B cell (primary cell): ENCODE results near the gene ACSF2. TPM values are rescaled to one million over a fixed set of nuclear protein-coding genes. Genes with fewer than 3 reads are reported as not detected.
A peak's percentile ranks its signal among the peaks of the same experiment; 100 is the strongest.

Experiments
- ATAC-seq: fragments of 200-7000 bp; cut with Tn5 transposase; one replicate; pipeline ENCODE4 v1.10.0; 2021; ENCODE audit warnings: low read depth, mild to moderate bottlenecking, moderate number of reproducible peaks, moderate library complexity
- CTCF ChIA-PET: fragments of 350-600 bp; sonication (Branson Sonifier 250); formaldehyde crosslinking; loops from one replicate; lab custom pipeline; 2021; ENCODE audit warnings: antibody characterized with exemption, inconsistent platforms; lab: Charles Lee
- POLR2A ChIA-PET: fragments of 350-600 bp; sonication (Branson Sonifier 250); formaldehyde crosslinking; loops from one replicate; lab custom pipeline; 2021; ENCODE audit warnings: antibody characterized with exemption; lab: Charles Lee
- DNase-seq: peaks from one replicate; pipeline ENCODE4 v3.0.0; 2013
- H2AFZ ChIP-seq: 2 replicates; pipeline ENCODE4 v1.6.1; 2012; ENCODE audit warnings: mild to moderate bottlenecking, low read depth, low read length; ENCODE audit not compliant: insufficient read depth, poor library complexity, severe bottlenecking
- H3K27ac ChIP-seq, 2 donors: 1 replicate in 1 of 2; 2 replicates in 1 of 2; pipeline ENCODE4 v1.5.1; 2012 to 2013; ENCODE audit warnings: low read length in 2 of 2, mild to moderate bottlenecking in 2 of 2, moderate library complexity in 1 of 2
- H3K27me3 ChIP-seq, 4 experiments: fragments of 200-600 bp in 1 of 4; sonication (generic) in 1 of 4; replicated peaks in 1 of 4; 1 replicate in 2 of 4; 2 replicates in 2 of 4; pipeline versions ENCODE4 v1.6.1 to v1.7.0; 2013 to 2016; ENCODE audit warnings: low read length in 3 of 4, mild to moderate bottlenecking in 2 of 4, mixed read lengths in 1 of 4, moderate library complexity in 1 of 4; ENCODE audit not compliant: insufficient read depth in 4 of 4, control insufficient read depth in 3 of 4; ENCODE audit errors: control extremely low read depth in 1 of 4
- H3K36me3 ChIP-seq, 2 experiments: replicated peaks in 1 of 2; 1 replicate in 1 of 2; 2 replicates in 1 of 2; pipeline versions ENCODE4 v1.6.1 to v1.7.1; 2013; ENCODE audit warnings: low read length in 1 of 2; ENCODE audit not compliant: insufficient read depth in 2 of 2, control insufficient read depth in 1 of 2; ENCODE audit errors: control extremely low read depth in 1 of 2, extremely low read depth in 1 of 2
- H3K4me1 ChIP-seq, 2 donors: fragments of 200-600 bp in 1 of 2; sonication (generic) in 1 of 2; 1 replicate in 1 of 2; 2 replicates in 1 of 2; pipeline versions ENCODE4 v1.5.1 to v1.6.1; 2013 to 2017; ENCODE audit warnings: low read length in 2 of 2; ENCODE audit not compliant: control insufficient read depth in 2 of 2, insufficient read depth in 2 of 2
- H3K4me2 ChIP-seq: replicated peaks from 2 replicates; pipeline ENCODE3; 2012; ENCODE audit warnings: mild to moderate bottlenecking, low read depth, low read length; ENCODE audit not compliant: poor library complexity, severe bottlenecking
- H3K4me3 ChIP-seq, 5 experiments: fragments of 200-600 bp in 1 of 5; sonication (generic) in 1 of 5; 1 replicate in 3 of 5; 2 replicates in 2 of 5; pipeline versions ENCODE4 v1.5.1 to v1.7.0; 2011 to 2016; ENCODE audit warnings: low read length in 4 of 5, mild to moderate bottlenecking in 4 of 5, low read depth in 2 of 5, control low read depth in 1 of 5, moderate library complexity in 1 of 5; ENCODE audit not compliant: insufficient read depth in 1 of 5; ENCODE audit errors: control extremely low read depth in 1 of 5, extremely low read depth in 1 of 5
- H3K79me2 ChIP-seq: fragments of 200-600 bp; sonication (generic); one replicate; pipeline ENCODE4 v1.6.0; 2016; ENCODE audit warnings: low read length; ENCODE audit not compliant: control insufficient read depth, insufficient read depth
- H3K9ac ChIP-seq: fragments of 200-600 bp; sonication (generic); 2 replicates; pipeline ENCODE4 v1.6.1; 2017; ENCODE audit warnings: mild to moderate bottlenecking, low read length, moderate library complexity
- H3K9me3 ChIP-seq, 3 donors: one replicate each; pipeline versions ENCODE4 v1.6.1 to v1.7.1; 2013; ENCODE audit warnings: low read length in 2 of 3; ENCODE audit not compliant: control insufficient read depth in 2 of 3, insufficient read depth in 1 of 3; ENCODE audit errors: control extremely low read depth in 1 of 3
- H4K20me1 ChIP-seq: 2 replicates; pipeline ENCODE4 v1.6.0; 2012; ENCODE audit warnings: mild to moderate bottlenecking, low read length; ENCODE audit not compliant: insufficient read depth, control insufficient read depth, poor library complexity, severe bottlenecking
- H3K27ac Mint-ChIP-seq: one replicate; pipeline ENCODE4 v1.8.0; 2021; ENCODE audit warnings: mixed read lengths
- H3K27me3 Mint-ChIP-seq: one replicate; pipeline ENCODE4 v1.8.0; 2021; ENCODE audit warnings: mixed read lengths
- H3K4me1 Mint-ChIP-seq: one replicate; pipeline ENCODE4 v1.8.0; 2021; ENCODE audit warnings: mixed read lengths
- H3K4me3 Mint-ChIP-seq: one replicate; pipeline ENCODE4 v1.8.0; 2021; ENCODE audit warnings: mixed read lengths
- H3K9me3 Mint-ChIP-seq: one replicate; pipeline ENCODE4 v1.8.0; 2022; ENCODE audit warnings: mixed read lengths; ENCODE audit not compliant: insufficient read depth
- CTCF ChIP-seq: fragments of 200-600 bp; IDR thresholded peaks from one replicate; pipeline ENCODE4 v1.8.0; 2022; ENCODE audit warnings: antibody characterized with exemption, mild to moderate bottlenecking
- EZH2 ChIP-seq: IDR thresholded peaks from 2 replicates; pipeline ENCODE4 v1.6.1; 2012; ENCODE audit warnings: borderline replicate concordance, low read depth, mild to moderate bottlenecking, moderate library complexity, low read length; ENCODE audit not compliant: insufficient read depth, poor library complexity, severe bottlenecking
- WGBS: methylation state at CpG from one replicate; pipeline ENCODE4 v1.1.5; 2013; ENCODE audit warnings: missing lambda C conversion rate; ENCODE audit not compliant: insufficient coverage; 5-methylcytosine and 5-hydroxymethylcytosine counted together
- intact Hi-C: fragments of 100-400 bp; cut with micrococcal nuclease; formaldehyde crosslinking; loops from one replicate; pipeline ENCODE4 v1.10.0; 2022
- polyA plus RNA-seq: library from polyadenylated mRNA; depleted of rRNA; stranded (reverse); fragments of >200 nt; gene quantifications from 2 replicates; pipeline ENCODE4 v1.2.3, GENCODE V29; 2012
- total RNA-seq, 2 donors: library from RNA; stranded (reverse); fragments of 120-200 nt in 1 of 2; gene quantifications; 1 replicate in 1 of 2; 2 replicates in 1 of 2; pipeline versions ENCODE4 v1.2.3 to v1.2.4, GENCODE V29; 2013 to 2022

Gene ACSF2
- total and polyA plus RNA-seq, 2 donors (not counting 1 experiment from before 2014, with no cell fraction given), result 59.6 to 66.1 TPM

DNA sequence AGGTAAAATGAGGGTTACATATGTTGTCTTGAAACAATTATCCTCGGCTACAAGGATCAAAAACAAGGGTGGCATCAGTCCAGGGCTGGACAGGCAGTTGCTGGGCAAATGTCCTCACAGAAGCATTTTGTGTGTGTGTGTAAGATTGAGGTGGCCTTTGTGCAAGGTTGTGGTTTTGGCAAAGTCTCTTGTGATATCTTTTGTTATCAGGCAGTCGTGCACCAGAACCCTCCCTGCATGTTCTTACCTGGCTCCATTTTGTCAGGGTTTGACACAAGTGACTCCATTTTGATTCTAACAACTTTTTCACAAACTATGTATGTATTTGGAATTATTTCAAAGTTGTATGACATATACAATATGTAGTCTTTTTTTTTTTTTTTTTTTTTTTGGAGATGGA is 22.6 kb downstream of the ACSF2 start:
- no peak overlapping the region for H3K4me2 ChIP-seq
- Mint-ChIP-seq H3K4me3 (no peak overlapping the region), H3K27me3 (no peaks in the 10 kb centered on the region), H3K27ac (no peak overlapping the region), H3K4me1 (peaks cover 20% of the 10 kb centered on the region), H3K9me3 (no peaks in the 10 kb centered on the region)
- ATAC-seq (no peak), DNase-seq (no peak)
- no peak overlapping the region for H3K4me3 ChIP-seq
- no peak overlapping the region for H3K27ac ChIP-seq
- H3K79me2 ChIP-seq, result peaks cover 9% of the 10 kb centered on the region
- peaks cover 0 to 2% of the 10 kb centered on the region in 2 experiments for H3K36me3 ChIP-seq
- H4K20me1 ChIP-seq, result no peaks in the 10 kb centered on the region
- intact Hi-C loops, result no loop called here
- peaks cover 17 to 22% of the 10 kb centered on the region in 2 donors for H3K4me1 ChIP-seq
- no peak for TF ChIP-seq EZH2
- TF ChIP-seq CTCF, result no peak
- ChIA-PET CTCF (no interaction called here), POLR2A (no interaction called here)
- H3K9me3 ChIP-seq, result no peaks in the 10 kb centered on the region
- WGBS, result 100% methylated on average over 1 of the region's 2 CpGs
- no peak overlapping the region for H2AFZ ChIP-seq
- no peak overlapping the region for H3K9ac ChIP-seq
- H3K27me3 ChIP-seq, result no peaks in the 10 kb centered on the region

- TF ChIP-seq CTCF, result no peak
- no peak for TF ChIP-seq EZH2
- H3K4me2 ChIP-seq, result peak overlapping the region; percentile 56
- ChIA-PET CTCF (interaction anchor here (0.7 to 1.6 kb wide), 3 partner anchors 27 to 54 kb away, joined by 3 to 4 read pairs (median 4); no protein-coding TSS in a partner anchor), POLR2A (no interaction called here)
- H4K20me1 ChIP-seq, result no peaks in the 10 kb centered on the region
- peaks cover 20 to 27% of the 10 kb centered on the region in 2 donors for H3K4me1 ChIP-seq
- peak overlapping the region; percentile 42 for H2AFZ ChIP-seq
- H3K27ac ChIP-seq, result peak overlapping the region; percentile 17 to 76
- no peaks in the 10 kb centered on the region for H3K27me3 ChIP-seq
- Mint-ChIP-seq H3K4me1 (peaks cover 27% of the 10 kb centered on the region), H3K27me3 (no peaks in the 10 kb centered on the region), H3K27ac (peak overlapping the region; percentile 95), H3K4me3 (peak overlapping the region; percentile 82), H3K9me3 (no peaks in the 10 kb centered on the region)
- intact Hi-C loops, result no loop called here
- H3K79me2 ChIP-seq, result peaks cover 7% of the 10 kb centered on the region
- WGBS, result 64% methylated on average over 5 of the region's 7 CpGs
- ATAC-seq, result peak; percentile 54
- DNase-seq, result no peak
- no peaks in the 10 kb centered on the region for H3K9me3 ChIP-seq
- no peaks in the 10 kb centered on the region for H3K36me3 ChIP-seq
- H3K9ac ChIP-seq, result peak overlapping the region; percentile 43
- H3K4me3 ChIP-seq, result peak overlapping the region in 2 of 5 experiments; percentile 0 to 47
These were observed 26.1 kb downstream of the ACSF2 start for GRCh38 chr17:50451943-50452629.
